ENCODE measurements around the gene UBA5. TPM values are rescaled to one million over a fixed set of nuclear protein-coding genes. Genes with fewer than 3 reads are reported as not detected.

The UBA5 gene
- total RNA-seq, 1 donor: 38.4 TPM

GRCh38 chr3:132650153-132650552 is 10.0 kb upstream of the UBA5 start:
- Histone ChIP-seq H3K4me1 (ENCODE audit: insufficient read depth, low read length) (peaks cover 8% of the 10 kb centered on the region), H2AFZ (ENCODE audit: low read length) (no peak overlapping the region)

GRCh38 chr3:132652640-132653270 is 7.4 kb upstream of the UBA5 start:
- TF ChIP-seq CTCF (IDR thresholded peaks at IDR 0.05; ENCODE audit: extremely low read depth, low read depth, low read length): no peak
- no peak for DNase-seq (ENCODE audit: insufficient read length, low spot score, missing footprints)
- Histone ChIP-seq H3K36me3 (ENCODE audit: insufficient read depth, low read length) (no peaks in the 10 kb centered on the region), H3K27ac (ENCODE audit: low read depth, low read length) (no peak overlapping the region), H3K4me3 (ENCODE audit: insufficient read depth, low read length) (no peak overlapping the region), H3K79me2 (ENCODE audit: insufficient read depth, low read length) (peaks cover 37% of the 10 kb centered on the region), H4K20me1 (ENCODE audit: insufficient read depth, low read length) (peaks cover 4% of the 10 kb centered on the region), H3K4me2 (ENCODE audit: insufficient read depth, low read length) (no peak overlapping the region), H3K4me1 (ENCODE audit: insufficient read depth, low read length) (peaks cover 8% of the 10 kb centered on the region), H3K9me3 (ENCODE audit: low read depth, low read length) (no peaks in the 10 kb centered on the region), H2AFZ (ENCODE audit: low read length) (no peak overlapping the region), H3K27me3 (ENCODE audit: insufficient read depth, low read length) (no peaks in the 10 kb centered on the region)

More at GRCh38 chr3:132650153-132650552, 10.0 kb upstream of the UBA5 start:
- Histone ChIP-seq H3K9me3 (ENCODE audit: low read depth, low read length) (no peaks in the 10 kb centered on the region), H3K27ac (ENCODE audit: low read depth, low read length) (no peak overlapping the region), H3K79me2 (ENCODE audit: insufficient read depth, low read length) (peaks cover 38% of the 10 kb centered on the region), H3K36me3 (ENCODE audit: insufficient read depth, low read length) (no peaks in the 10 kb centered on the region), H3K4me3 (ENCODE audit: insufficient read depth, low read length) (no peak overlapping the region), H4K20me1 (ENCODE audit: insufficient read depth, low read length) (peaks cover 4% of the 10 kb centered on the region), H3K27me3 (ENCODE audit: insufficient read depth, low read length) (no peaks in the 10 kb centered on the region), H3K4me2 (ENCODE audit: insufficient read depth, low read length) (no peak overlapping the region)
- TF ChIP-seq CTCF (IDR thresholded peaks at IDR 0.05; ENCODE audit: extremely low read depth, low read depth, low read length): no peak
- no peak for DNase-seq (ENCODE audit: insufficient read length, low spot score, missing footprints)

GRCh38 chr3:132654190-132654589 is 5.9 kb upstream of the UBA5 start:
- H3K4me2 ChIP-seq (ENCODE audit: insufficient read depth, low read length): no peak overlapping the region
- DNase-seq (ENCODE audit: insufficient read length, low spot score, missing footprints): no peak
- H3K79me2 ChIP-seq (ENCODE audit: insufficient read depth, low read length): peaks cover 46% of the 10 kb centered on the region
- no peaks in the 10 kb centered on the region for H3K36me3 ChIP-seq (ENCODE audit: insufficient read depth, low read length)
- H2AFZ ChIP-seq (ENCODE audit: low read length): no peak overlapping the region
- TF ChIP-seq CTCF (IDR thresholded peaks at IDR 0.05; ENCODE audit: extremely low read depth, low read depth, low read length): no peak
- no peaks in the 10 kb centered on the region for H3K9me3 ChIP-seq (ENCODE audit: low read depth, low read length)
- H3K27me3 ChIP-seq (ENCODE audit: insufficient read depth, low read length): no peaks in the 10 kb centered on the region
- no peak overlapping the region for H3K27ac ChIP-seq (ENCODE audit: low read depth, low read length)
- H3K4me3 ChIP-seq (ENCODE audit: insufficient read depth, low read length): no peak overlapping the region
- H4K20me1 ChIP-seq (ENCODE audit: insufficient read depth, low read length): peaks cover 4% of the 10 kb centered on the region
- H3K4me1 ChIP-seq (ENCODE audit: insufficient read depth, low read length): peaks cover 16% of the 10 kb centered on the region

GRCh38 chr3:132654721-132655120 is 5.4 kb upstream of the UBA5 start:
- Histone ChIP-seq H3K9me3 (ENCODE audit: low read depth, low read length) (no peaks in the 10 kb centered on the region), H3K4me3 (ENCODE audit: insufficient read depth, low read length) (no peak overlapping the region), H3K27ac (ENCODE audit: low read depth, low read length) (no peak overlapping the region), H3K36me3 (ENCODE audit: insufficient read depth, low read length) (no peaks in the 10 kb centered on the region), H3K4me1 (ENCODE audit: insufficient read depth, low read length) (peaks cover 16% of the 10 kb centered on the region), H3K27me3 (ENCODE audit: insufficient read depth, low read length) (no peaks in the 10 kb centered on the region), H4K20me1 (ENCODE audit: insufficient read depth, low read length) (peaks cover 4% of the 10 kb centered on the region), H3K79me2 (ENCODE audit: insufficient read depth, low read length) (peaks cover 46% of the 10 kb centered on the region), H2AFZ (ENCODE audit: low read length) (no peak overlapping the region), H3K4me2 (ENCODE audit: insufficient read depth, low read length) (no peak overlapping the region)
- no peak for DNase-seq (ENCODE audit: insufficient read length, low spot score, missing footprints)
- no peak for TF ChIP-seq CTCF (IDR thresholded peaks at IDR 0.05; ENCODE audit: extremely low read depth, low read depth, low read length)

Data from osteoblast (primary cell).